Central memory CD8-positive, alpha-beta T cell (primary cell): ENCODE data around the gene CMTM7.

Experiments
- ATAC-seq: fragments of 150-1000 bp; cut with Tn5 transposase; replicated peaks from 2 replicates; pipeline ENCODE4 v1.10.0; 2022; ENCODE audit warnings: mild to moderate bottlenecking, moderate FRiP score, moderate number of reproducible peaks; ENCODE audit not compliant: poor library complexity, severe bottlenecking; ENCODE audit errors: extremely low read depth
- DNase-seq, 2 donors: peaks; one replicate each; pipeline ENCODE4 v3.0.0; 2021; ENCODE audit warnings: low spot score in 2 of 2
- H3K27ac Mint-ChIP-seq: one replicate; pipeline ENCODE4 v1.8.0; 2022; ENCODE audit warnings: low read depth, mild to moderate bottlenecking, moderate library complexity, mixed read lengths
- H3K27me3 Mint-ChIP-seq: one replicate; pipeline ENCODE4 v1.8.0; 2022; ENCODE audit warnings: mixed read lengths
- H3K36me3 Mint-ChIP-seq: one replicate; pipeline ENCODE4 v1.8.0; 2022; ENCODE audit warnings: mild to moderate bottlenecking, moderate library complexity, mixed read lengths; ENCODE audit not compliant: insufficient read depth
- H3K4me1 Mint-ChIP-seq: one replicate; pipeline ENCODE4 v1.8.0; 2022; ENCODE audit warnings: mixed read lengths
- H3K4me3 Mint-ChIP-seq: one replicate; pipeline ENCODE4 v1.8.0; 2022; ENCODE audit warnings: mild to moderate bottlenecking, moderate library complexity, mixed read lengths
- H3K9me3 Mint-ChIP-seq: one replicate; pipeline ENCODE4 v1.8.0; 2022; ENCODE audit warnings: mixed read lengths

Gene CMTM7

GRCh38 chr3:32391643-32392535 lies at the start of gene CMTM7:
Gene CMTM7 (plus strand): TSS chr3:32391853. CDS start chr3:32391907, 54 bp downstream.
- peaks cover 57% of the 10 kb centered on the region for H3K4me1 Mint-ChIP-seq
- H3K9me3 Mint-ChIP-seq: no peaks in the 10 kb centered on the region
- H3K36me3 Mint-ChIP-seq: peaks cover 5% of the 10 kb centered on the region
- H3K4me3 Mint-ChIP-seq: peak within 1 kb of the TSS; percentile 98
- DNase-seq: peak in 1 of 2 donors; percentile 33
- peak; percentile 44 for ATAC-seq
- peak within 1 kb of the TSS; percentile 97 for H3K27ac Mint-ChIP-seq
- H3K27me3 Mint-ChIP-seq: no peaks in the 10 kb centered on the region

- H3K9me3 Mint-ChIP-seq: no peaks in the 10 kb centered on the region
- ATAC-seq (no peak), DNase-seq (no peak)
- no peaks in the 10 kb centered on the region for H3K4me1 Mint-ChIP-seq
- no peak overlapping the region for H3K4me3 Mint-ChIP-seq
- no peaks in the 10 kb centered on the region for H3K27me3 Mint-ChIP-seq
- peaks cover 2% of the 10 kb centered on the region for H3K36me3 Mint-ChIP-seq
- no peak overlapping the region for H3K27ac Mint-ChIP-seq
Measured at GRCh38 chr3:32347343-32348125, 44.1 kb upstream of the CMTM7 start.

DNA sequence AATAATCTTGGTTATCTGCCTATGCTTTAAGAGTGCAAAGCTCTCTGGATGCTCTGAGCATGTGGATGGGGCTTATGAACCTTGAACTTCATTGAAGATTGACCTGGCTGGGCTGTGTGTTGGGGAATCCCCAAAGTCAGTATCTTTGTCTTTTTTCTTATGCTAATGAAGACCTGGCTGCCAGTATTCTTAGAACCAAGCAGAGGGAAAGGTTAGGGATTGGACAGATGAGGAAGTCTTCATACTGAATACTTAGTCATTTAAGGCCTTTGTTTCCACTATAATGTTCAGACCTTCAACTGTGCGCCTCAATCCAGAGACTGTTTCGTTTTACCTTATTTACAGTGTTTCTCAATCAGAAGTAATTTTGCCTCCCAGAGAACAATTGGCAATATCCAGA lies 42.5 kb upstream of the CMTM7 start:
- ATAC-seq: no peak
- Mint-ChIP-seq H3K4me1 (no peaks in the 10 kb centered on the region), H3K4me3 (no peak overlapping the region)

GRCh38 chr3:32352563-32352962 lies 39.1 kb upstream of the CMTM7 start:
- DNase-seq: no peak
- Mint-ChIP-seq H3K27me3 (peaks cover 9% of the 10 kb centered on the region), H3K9me3 (no peaks in the 10 kb centered on the region), H3K36me3 (peaks cover 6% of the 10 kb centered on the region), H3K4me1 (no peaks in the 10 kb centered on the region), H3K4me3 (no peak overlapping the region), H3K27ac (no peak overlapping the region)
- no peak for ATAC-seq

More for the DNA sequence above, 42.5 kb upstream of the CMTM7 start:
- no peak overlapping the region for H3K27ac Mint-ChIP-seq
- H3K36me3 Mint-ChIP-seq: peaks cover 4% of the 10 kb centered on the region
- H3K27me3 Mint-ChIP-seq: peaks cover 9% of the 10 kb centered on the region
- no peak for DNase-seq
- H3K9me3 Mint-ChIP-seq: no peaks in the 10 kb centered on the region

- H3K36me3 Mint-ChIP-seq: peaks cover 6% of the 10 kb centered on the region
- DNase-seq (no peak), ATAC-seq (no peak)
- H3K27ac Mint-ChIP-seq: no peak overlapping the region
- H3K4me1 Mint-ChIP-seq: no peaks in the 10 kb centered on the region
- H3K9me3 Mint-ChIP-seq: no peaks in the 10 kb centered on the region
- peaks cover 9% of the 10 kb centered on the region for H3K27me3 Mint-ChIP-seq
- no peak overlapping the region for H3K4me3 Mint-ChIP-seq
Measured at GRCh38 chr3:32353351-32353750, 38.3 kb upstream of the CMTM7 start.

- Mint-ChIP-seq H3K9me3 (no peaks in the 10 kb centered on the region), H3K4me1 (no peaks in the 10 kb centered on the region), H3K36me3 (peaks cover 4% of the 10 kb centered on the region), H3K27ac (no peak overlapping the region), H3K27me3 (peaks cover 9% of the 10 kb centered on the region), H3K4me3 (no peak overlapping the region)
- ATAC-seq: no peak
- DNase-seq: no peak
Measured at GRCh38 chr3:32354362-32354778, 37.3 kb upstream of the CMTM7 start.

DNA sequence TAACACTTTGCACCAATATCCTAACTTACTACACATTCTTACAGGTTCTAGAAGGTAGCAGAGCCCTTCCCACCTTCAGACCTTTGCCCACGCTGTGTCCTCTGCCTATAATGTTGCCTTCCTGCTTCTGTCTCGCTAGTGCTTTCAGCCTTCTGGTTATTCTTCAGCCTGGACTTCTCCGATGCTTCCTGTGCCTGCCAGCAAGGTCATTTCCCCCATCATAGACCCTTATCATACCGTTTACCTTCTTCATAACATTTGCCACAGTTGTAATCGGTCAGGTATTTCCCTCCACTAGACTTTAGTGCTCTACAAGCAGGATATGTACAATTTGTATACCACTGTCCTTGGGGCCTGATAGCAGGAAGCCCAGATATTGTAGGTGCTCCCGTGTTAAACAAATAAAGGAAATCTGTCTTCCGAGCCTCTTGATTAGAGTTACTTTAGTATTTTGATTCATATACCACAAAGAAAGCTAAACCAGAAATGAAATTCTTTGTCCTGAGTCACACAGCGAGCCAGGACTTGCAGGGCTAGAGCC lies 35.8 kb upstream of the CMTM7 start:
- H3K4me3 Mint-ChIP-seq: no peak overlapping the region
- peaks cover 9% of the 10 kb centered on the region for H3K27me3 Mint-ChIP-seq
- no peaks in the 10 kb centered on the region for H3K4me1 Mint-ChIP-seq
- H3K36me3 Mint-ChIP-seq: peaks cover 4% of the 10 kb centered on the region
- no peaks in the 10 kb centered on the region for H3K9me3 Mint-ChIP-seq
- ATAC-seq: no peak
- no peak overlapping the region for H3K27ac Mint-ChIP-seq
- no peak for DNase-seq

DNA sequence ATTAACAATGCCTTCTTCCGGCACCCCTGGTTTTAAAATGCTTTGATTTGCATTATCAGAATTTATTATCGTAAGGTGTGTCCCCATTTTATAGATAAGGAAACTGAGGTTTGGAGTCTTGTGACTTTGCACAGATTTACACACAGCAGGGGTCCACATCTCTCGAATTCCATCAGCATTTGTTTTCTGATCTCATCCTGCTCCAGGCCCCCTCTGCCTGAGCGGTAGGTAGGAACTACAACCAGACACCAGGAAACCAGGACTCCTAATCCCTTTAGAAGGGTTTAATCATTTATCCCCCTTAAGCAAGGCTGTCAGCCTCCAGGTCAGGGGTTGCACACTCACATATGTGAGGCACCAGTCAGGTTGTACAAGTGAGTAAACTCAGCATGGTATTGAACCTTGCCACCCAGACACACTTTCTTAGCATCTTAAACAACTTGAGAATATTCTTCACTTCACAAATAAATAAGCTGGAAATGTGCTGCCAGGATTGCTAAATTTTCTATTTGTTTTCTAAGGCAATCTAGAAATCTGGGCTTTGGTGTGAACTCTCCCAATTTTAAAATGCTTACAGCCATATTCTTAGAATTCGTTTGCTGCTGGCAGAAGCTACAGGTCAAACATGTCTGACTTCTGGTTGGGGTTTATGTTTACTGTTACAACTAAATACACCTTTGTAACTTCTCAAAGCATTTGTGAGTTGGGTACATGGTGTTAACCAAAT lies 31.7 kb upstream of the CMTM7 start:
- H3K27me3 Mint-ChIP-seq: no peaks in the 10 kb centered on the region
- no peak overlapping the region for H3K4me3 Mint-ChIP-seq
- no peaks in the 10 kb centered on the region for H3K4me1 Mint-ChIP-seq
- peaks cover 2% of the 10 kb centered on the region for H3K36me3 Mint-ChIP-seq
- H3K27ac Mint-ChIP-seq: no peak overlapping the region
- no peaks in the 10 kb centered on the region for H3K9me3 Mint-ChIP-seq
- ATAC-seq: no peak
- DNase-seq: no peak

- no peaks in the 10 kb centered on the region for H3K9me3 Mint-ChIP-seq
- DNase-seq (no peak), ATAC-seq (no peak)
- no peaks in the 10 kb centered on the region for H3K36me3 Mint-ChIP-seq
- no peak overlapping the region for H3K27ac Mint-ChIP-seq
- no peaks in the 10 kb centered on the region for H3K27me3 Mint-ChIP-seq
- no peaks in the 10 kb centered on the region for H3K4me1 Mint-ChIP-seq
- no peak overlapping the region for H3K4me3 Mint-ChIP-seq
Measured at GRCh38 chr3:32360493-32360827, 31.2 kb upstream of the CMTM7 start.

DNA sequence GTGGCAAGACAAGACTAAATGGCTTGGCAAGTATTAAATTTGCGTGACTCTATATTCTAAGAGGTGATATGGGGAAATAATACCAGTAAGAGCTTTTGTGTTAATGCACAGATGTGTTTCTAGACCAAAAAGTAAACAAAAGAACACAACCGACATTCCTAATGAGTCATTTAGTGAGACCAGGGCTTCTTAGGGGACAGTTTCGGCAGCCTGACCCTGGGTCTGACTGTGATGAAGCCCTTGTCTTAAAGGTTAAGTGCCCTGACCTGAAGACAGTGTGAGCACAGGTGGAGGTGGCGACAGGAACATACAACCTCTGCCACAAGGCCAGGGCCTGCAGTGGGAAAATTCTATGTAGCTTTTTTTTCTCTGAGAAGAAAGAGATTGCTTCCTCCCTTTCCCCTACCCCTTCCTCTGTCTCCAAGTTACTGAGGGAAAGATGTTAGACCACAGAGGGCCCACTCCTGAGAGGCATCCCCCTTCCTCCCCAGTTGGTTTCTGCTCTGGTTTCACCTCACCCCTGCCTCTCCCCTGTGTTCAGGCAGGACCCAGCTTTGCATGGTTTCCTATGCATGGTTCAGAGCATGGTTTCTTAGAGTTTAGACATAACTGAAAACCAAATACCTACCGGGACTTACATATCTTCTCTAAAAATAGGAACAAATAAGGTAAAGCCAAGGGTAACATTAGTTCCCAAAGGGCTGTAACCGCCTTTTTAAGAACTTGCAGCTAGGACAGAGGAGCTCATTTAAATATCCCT lies 24.8 kb upstream of the CMTM7 start:
- H3K4me1 Mint-ChIP-seq: no peaks in the 10 kb centered on the region
- H3K9me3 Mint-ChIP-seq: no peaks in the 10 kb centered on the region
- no peak for DNase-seq
- no peaks in the 10 kb centered on the region for H3K27me3 Mint-ChIP-seq
- peaks cover 2% of the 10 kb centered on the region for H3K36me3 Mint-ChIP-seq
- H3K27ac Mint-ChIP-seq: no peak overlapping the region
- H3K4me3 Mint-ChIP-seq: no peak overlapping the region
- no peak for ATAC-seq

DNA sequence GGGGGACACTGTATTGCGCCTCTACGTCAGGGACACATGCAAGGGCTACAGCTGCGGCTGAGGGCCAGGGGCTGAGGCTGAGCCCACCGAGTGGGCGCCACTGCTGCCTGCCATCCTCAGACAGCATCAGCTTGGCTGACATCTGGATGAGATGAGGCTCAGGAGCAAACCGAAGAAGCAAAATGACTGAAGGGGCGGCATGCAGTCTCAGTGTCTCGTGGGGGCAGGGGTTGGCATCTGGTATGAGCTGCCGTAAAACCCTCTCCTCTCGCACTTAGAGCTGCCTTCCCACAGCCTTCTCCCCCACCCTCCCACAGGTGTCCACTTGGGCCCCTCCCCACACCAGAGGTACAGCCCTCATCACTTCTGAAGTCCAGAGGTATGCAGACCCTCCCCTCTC lies 24.2 kb upstream of the CMTM7 start:
- Mint-ChIP-seq H3K4me1 (no peaks in the 10 kb centered on the region), H3K27ac (no peak overlapping the region), H3K4me3 (no peak overlapping the region), H3K9me3 (no peaks in the 10 kb centered on the region), H3K36me3 (peaks cover 2% of the 10 kb centered on the region), H3K27me3 (no peaks in the 10 kb centered on the region)
- ATAC-seq (no peak), DNase-seq (no peak)
